ENCODE results near the gene DMRTB1.

The DMRTB1 gene

DNA sequence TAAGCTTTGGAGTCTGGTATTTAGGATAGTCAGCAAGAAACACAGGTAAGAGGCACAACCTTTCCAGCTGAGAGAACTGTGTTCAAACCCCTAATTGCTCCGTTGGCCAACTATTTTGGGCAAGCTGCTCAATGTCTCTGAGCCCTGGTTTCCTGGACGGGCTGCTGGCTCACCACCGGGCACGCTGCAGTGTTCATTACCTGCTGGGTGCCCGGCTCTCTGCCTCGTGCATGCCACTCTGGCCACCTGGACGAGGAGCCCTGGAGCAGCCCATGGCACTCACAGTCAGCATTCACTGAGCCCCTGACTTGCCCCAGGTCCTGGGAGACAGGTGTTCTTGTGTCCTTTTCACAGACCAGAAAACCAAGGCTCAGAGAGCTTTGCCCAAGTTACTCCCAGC, 51.0 kb downstream of the DMRTB1 start:
- Histone ChIP-seq H3K27ac (ENCODE audit: low read depth, low read length, severe bottlenecking) (no peak overlapping the region), H3K4me3 (ENCODE audit: extremely low read depth, insufficient read depth, low read length, poor library complexity, severe bottlenecking) (no peak overlapping the region), H3K36me3 (ENCODE audit: control insufficient read depth, insufficient read depth, low read length) (no peaks in the 10 kb centered on the region), H3K4me1 (ENCODE audit: control insufficient read depth, insufficient read depth, low read length, poor library complexity, severe bottlenecking) (peaks cover 7% of the 10 kb centered on the region), H3K9me3 (ENCODE audit: control insufficient read depth, low read length) (no peaks in the 10 kb centered on the region)
- WGBS, 2 experiments (ENCODE audit: insufficient coverage in 2 of 2), result 85 to 94% methylated on average over 7 of the region's 7 CpGs

DNA sequence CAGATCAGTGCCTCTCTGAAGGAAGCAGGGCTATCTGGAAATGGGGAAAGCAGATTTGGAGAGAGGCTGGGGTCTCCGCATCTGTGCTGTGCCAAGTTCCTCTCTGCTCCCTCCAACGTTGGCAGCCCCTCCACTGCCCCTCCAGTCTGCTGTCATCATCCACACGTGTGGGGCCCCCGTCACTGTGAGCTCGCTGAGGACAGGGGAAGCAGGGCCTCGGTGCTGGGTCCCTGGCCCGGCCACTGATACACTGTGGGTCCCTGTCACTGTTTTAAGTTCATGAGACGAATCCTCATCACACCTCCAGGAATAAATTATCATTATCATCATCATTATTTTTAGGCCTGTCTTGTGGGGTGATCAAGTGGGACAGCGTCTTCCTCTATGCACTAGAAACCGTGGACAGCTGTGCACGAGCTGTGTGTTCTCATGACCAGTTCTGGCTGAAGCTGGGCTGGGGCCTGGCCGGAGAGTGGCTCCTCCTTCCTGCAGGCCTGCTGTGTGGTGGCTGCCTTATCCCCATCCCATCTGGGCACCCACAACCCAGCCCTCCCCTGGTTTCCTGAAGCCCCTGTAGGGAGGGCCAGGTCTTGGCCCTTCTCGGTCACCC, 52.2 kb downstream of the DMRTB1 start:
- Histone ChIP-seq H3K4me3 (ENCODE audit: extremely low read depth, insufficient read depth, low read length, poor library complexity, severe bottlenecking) (no peak overlapping the region), H3K9me3 (ENCODE audit: control insufficient read depth, low read length) (no peaks in the 10 kb centered on the region), H3K27ac (ENCODE audit: low read depth, low read length, severe bottlenecking) (no peak overlapping the region), H3K36me3 (ENCODE audit: control insufficient read depth, insufficient read depth, low read length) (no peaks in the 10 kb centered on the region), H3K4me1 (ENCODE audit: control insufficient read depth, insufficient read depth, low read length, poor library complexity, severe bottlenecking) (peaks cover 7% of the 10 kb centered on the region)
- WGBS, 2 experiments (ENCODE audit: insufficient coverage in 2 of 2), result 87 to 90% methylated on average over 11 to 13 of the region's 13 CpGs

DNA sequence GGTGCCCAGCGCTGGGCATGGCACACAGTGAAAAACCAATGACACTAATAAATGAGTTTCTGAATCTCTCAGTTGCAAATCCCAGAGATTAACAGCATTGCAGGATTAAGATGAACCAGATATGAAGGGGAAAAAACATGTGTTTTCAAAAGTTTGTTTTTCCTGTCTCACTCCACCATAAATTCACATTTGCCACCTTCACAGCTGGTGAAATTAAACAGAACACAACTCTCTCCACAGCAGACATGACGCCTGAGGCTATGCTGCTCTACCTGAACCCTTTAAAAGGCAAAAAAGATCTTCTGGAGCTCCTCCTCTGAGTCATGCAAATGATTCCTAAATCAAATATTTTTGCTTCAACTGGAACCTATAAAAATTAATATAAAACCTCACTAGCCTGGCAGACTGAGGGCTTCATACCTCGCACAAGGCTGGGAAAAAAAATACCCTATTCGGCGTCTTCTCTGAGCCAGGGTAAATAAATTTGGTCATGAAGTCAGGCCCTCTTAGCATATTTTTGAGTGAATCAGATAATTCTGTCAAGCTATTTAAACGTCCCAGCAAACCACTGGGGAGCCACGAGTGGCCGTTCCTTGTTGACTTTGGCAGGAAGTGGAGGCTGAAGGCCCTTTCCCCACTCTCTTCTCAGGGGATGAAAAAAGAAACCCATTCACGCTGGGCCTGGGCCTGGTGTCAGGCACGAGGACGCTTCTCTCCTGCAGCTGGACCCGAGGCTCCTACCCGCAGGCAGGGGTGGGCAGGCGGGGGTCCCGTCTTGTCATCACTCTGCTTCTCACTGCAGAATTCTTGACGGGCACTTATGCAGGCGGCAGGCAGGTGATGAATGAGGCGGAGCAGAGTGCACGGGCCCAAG, 53.0 kb downstream of the DMRTB1 start:
- H3K4me1 ChIP-seq (ENCODE audit: control insufficient read depth, insufficient read depth, low read length, poor library complexity, severe bottlenecking), result peaks cover 7% of the 10 kb centered on the region
- no peak overlapping the region for H3K4me3 ChIP-seq (ENCODE audit: extremely low read depth, insufficient read depth, low read length, poor library complexity, severe bottlenecking)
- no peaks in the 10 kb centered on the region for H3K36me3 ChIP-seq (ENCODE audit: control insufficient read depth, insufficient read depth, low read length)
- 86 to 92% methylated on average over 16 to 18 of the region's 19 CpGs for WGBS, 2 experiments (ENCODE audit: insufficient coverage in 2 of 2)
- H3K27ac ChIP-seq (ENCODE audit: low read depth, low read length, severe bottlenecking), result no peak overlapping the region
- no peaks in the 10 kb centered on the region for H3K9me3 ChIP-seq (ENCODE audit: control insufficient read depth, low read length)

DNA sequence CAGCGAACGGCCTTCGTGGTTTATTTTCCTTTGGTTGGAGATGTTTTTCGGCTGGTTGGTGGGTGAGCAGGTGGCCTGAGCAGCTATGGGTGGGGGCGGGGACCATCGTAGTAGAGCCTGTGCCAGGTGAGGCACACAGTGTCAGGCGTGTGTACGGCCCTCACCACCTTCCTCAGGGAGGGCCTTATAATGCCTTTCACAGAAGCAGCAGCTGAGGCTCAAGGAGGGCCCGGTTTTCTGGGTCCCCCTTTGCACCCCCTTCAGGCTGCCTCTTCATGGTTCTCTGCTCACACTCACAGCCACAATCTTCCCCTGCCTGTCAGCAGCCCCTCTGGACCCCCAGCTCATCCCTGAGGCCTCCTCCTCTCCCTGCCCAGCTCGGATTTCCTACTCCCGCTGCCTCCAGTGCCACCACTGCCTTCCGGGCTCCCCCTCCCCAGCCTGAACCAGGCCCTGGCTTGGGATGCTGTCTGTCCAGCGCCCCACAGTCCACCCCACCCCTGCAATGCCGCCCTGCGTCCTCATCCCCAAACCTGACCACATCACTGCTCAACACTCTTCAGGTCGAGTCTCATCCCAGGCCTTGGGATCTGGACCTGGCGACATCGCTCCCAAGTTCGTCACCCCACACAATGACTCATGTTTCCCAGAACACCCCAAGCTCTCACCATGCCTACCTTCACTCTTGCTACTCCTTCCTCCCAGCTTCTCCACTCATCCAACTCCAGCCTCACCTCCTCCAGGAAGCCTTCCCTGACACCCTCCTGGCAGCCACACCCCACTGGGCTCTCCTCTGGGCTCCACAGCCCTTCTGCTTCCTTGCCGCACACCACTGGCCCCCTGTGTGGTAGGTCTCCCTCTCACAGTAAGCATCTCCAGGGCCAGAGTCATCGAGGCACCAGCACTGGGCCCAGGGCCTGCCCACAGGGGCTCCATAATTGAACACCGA, 53.9 kb downstream of the DMRTB1 start:
- Histone ChIP-seq H3K36me3 (ENCODE audit: control insufficient read depth, insufficient read depth, low read length) (no peaks in the 10 kb centered on the region), H3K4me3 (ENCODE audit: extremely low read depth, insufficient read depth, low read length, poor library complexity, severe bottlenecking) (no peak overlapping the region), H3K9me3 (ENCODE audit: control insufficient read depth, low read length) (no peaks in the 10 kb centered on the region), H3K4me1 (ENCODE audit: control insufficient read depth, insufficient read depth, low read length, poor library complexity, severe bottlenecking) (peaks cover 7% of the 10 kb centered on the region), H3K27ac (ENCODE audit: low read depth, low read length, severe bottlenecking) (no peak overlapping the region)
- 90 to 95% methylated on average over 19 to 22 of the region's 22 CpGs for WGBS, 2 experiments (ENCODE audit: insufficient coverage in 2 of 2)

DNA sequence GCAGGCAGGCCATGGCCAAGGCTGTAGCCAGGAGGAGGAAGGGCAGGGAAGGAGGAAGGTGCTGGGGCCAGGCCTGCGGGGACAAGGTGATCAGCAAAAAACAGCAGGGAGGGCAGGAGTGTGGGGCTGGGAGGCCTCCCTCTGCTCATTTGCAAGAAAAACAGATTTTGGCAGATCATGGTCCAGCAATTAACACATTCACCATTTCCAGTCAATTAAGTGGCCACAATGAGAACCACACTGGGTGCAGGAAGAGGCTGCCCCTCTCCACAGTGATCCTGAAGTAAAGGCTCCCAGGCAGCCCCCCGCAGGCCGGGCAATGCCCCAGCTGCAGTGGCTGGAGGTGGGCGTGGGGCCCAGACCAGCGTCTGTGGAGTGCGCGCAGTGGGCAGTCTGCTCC, 54.6 kb downstream of the DMRTB1 start:
- Histone ChIP-seq H3K9me3 (ENCODE audit: control insufficient read depth, low read length) (no peaks in the 10 kb centered on the region), H3K36me3 (ENCODE audit: control insufficient read depth, insufficient read depth, low read length) (no peaks in the 10 kb centered on the region), H3K4me1 (ENCODE audit: control insufficient read depth, insufficient read depth, low read length, poor library complexity, severe bottlenecking) (peaks cover 7% of the 10 kb centered on the region), H3K27ac (ENCODE audit: low read depth, low read length, severe bottlenecking) (no peak overlapping the region), H3K4me3 (ENCODE audit: extremely low read depth, insufficient read depth, low read length, poor library complexity, severe bottlenecking) (no peak overlapping the region)
- 85 to 86% methylated on average over 7 of the region's 7 CpGs for WGBS, 2 experiments (ENCODE audit: insufficient coverage in 2 of 2)

DNA sequence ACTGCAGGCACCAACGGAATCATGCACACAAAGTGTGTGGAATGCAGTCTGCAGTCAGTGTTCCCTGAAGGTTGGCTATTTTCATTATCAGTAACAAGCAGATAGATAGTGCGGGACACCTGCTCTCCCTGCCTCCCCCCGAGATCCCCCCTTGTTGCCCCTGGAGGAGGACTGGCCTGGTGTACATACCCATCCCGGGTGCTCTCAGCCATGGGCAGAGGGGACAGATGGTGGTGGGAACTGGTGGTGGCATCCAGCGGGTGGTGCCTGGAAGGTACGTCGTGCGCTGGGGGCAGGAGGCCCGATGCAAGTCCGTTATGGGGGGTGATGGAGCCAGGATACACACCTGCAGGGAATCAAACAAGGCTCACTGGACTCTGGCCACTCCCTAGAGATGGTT, 55.2 kb downstream of the DMRTB1 start:
- no peaks in the 10 kb centered on the region for H3K9me3 ChIP-seq (ENCODE audit: control insufficient read depth, low read length)
- WGBS, 2 experiments (ENCODE audit: insufficient coverage in 2 of 2), result 92 to 96% methylated on average over 8 to 10 of the region's 10 CpGs
- no peaks in the 10 kb centered on the region for H3K36me3 ChIP-seq (ENCODE audit: control insufficient read depth, insufficient read depth, low read length)
- H3K27ac ChIP-seq (ENCODE audit: low read depth, low read length, severe bottlenecking), result no peak overlapping the region
- no peak overlapping the region for H3K4me3 ChIP-seq (ENCODE audit: extremely low read depth, insufficient read depth, low read length, poor library complexity, severe bottlenecking)
- peaks cover 8% of the 10 kb centered on the region for H3K4me1 ChIP-seq (ENCODE audit: control insufficient read depth, insufficient read depth, low read length, poor library complexity, severe bottlenecking)

DNA sequence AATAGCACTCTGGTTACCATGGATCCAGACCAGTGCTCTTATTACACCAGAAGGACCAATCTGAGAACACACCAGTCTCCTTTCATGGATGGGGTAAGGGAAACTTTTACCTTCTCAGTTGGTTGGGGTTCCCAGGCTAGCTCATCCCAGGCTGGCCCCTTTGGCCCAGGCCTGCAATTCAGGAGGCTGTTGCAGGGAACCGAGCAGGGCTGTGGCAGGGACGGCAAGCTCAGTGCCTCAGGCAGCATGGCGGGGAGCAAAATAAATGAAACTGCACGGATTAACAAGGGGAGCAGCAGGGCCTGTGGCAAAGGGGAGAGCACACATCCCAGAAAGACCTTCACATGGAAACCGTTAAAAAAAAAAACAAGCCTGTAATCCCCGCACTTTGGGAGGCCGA, 57.0 kb downstream of the DMRTB1 start:
- Histone ChIP-seq H3K27ac (ENCODE audit: low read depth, low read length, severe bottlenecking) (no peak overlapping the region), H3K36me3 (ENCODE audit: control insufficient read depth, insufficient read depth, low read length) (no peaks in the 10 kb centered on the region), H3K4me3 (ENCODE audit: extremely low read depth, insufficient read depth, low read length, poor library complexity, severe bottlenecking) (no peak overlapping the region), H3K4me1 (ENCODE audit: control insufficient read depth, insufficient read depth, low read length, poor library complexity, severe bottlenecking) (peaks cover 6% of the 10 kb centered on the region), H3K9me3 (ENCODE audit: control insufficient read depth, low read length) (no peaks in the 10 kb centered on the region)
- 95 to 100% methylated on average over 4 to 5 of the region's 7 CpGs for WGBS, 2 experiments (ENCODE audit: insufficient coverage in 2 of 2)

Measured in mesodermal cell (in vitro differentiated cells).